ENCODE data around the gene TRMT13.
"Not testable (repeated sequence)": the region's sequence is repeated elsewhere in the genome, so short reads cannot be mapped to it uniquely, and the experiment has no call there.

TRMT13 gene

DNA sequence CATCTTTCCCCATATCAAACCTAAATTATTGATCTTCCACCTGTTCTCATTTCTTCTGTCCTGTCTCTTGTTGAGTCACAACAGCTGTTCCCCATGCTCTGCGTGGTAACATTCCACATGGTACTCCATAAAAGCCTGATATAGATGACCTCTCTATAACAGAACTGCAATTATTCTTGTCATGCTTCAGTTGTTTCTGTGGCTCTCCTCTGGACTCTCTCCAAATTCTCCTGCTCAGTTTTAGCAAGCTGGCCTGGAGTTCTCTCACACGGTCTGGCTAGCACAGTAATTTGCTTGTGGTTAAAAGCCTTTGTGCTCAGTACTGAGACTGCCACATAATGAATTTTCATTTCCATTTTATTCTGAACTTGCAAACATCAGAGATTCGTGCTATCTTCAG, 55.7 kb downstream of the TRMT13 start:
- Mint-ChIP-seq H3K4me3 (no peak overlapping the region), H3K4me1 (no peaks in the 10 kb centered on the region), H3K9me3 (no peaks in the 10 kb centered on the region), H3K36me3 (no peaks in the 10 kb centered on the region), H3K27ac (no peak overlapping the region)
- DNase-seq (ENCODE audit: low spot score in 2 of 2) (no peak), ATAC-seq (no peak)

DNA sequence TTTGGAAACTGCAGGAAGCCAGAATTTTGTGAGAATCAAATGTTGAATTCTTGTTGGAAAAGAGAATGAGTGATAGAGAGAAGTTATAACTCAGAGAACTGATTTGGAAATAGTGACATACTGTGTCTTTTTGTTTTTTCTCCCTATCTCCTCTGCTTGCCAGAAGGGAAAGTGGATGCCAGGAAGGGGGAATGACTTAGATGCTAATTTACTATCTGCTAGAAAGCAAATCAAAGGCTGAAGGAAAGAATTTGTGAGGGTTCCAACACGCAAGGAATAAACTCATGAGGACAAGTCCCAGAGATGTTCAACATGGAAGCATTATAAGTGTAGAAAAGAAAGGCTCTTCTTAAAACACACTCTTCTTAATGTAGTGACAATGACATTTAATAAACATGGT, 65.6 kb downstream of the TRMT13 start:
- no peaks in the 10 kb centered on the region for H3K9me3 Mint-ChIP-seq
- peaks cover 70% of the 10 kb centered on the region for H3K36me3 Mint-ChIP-seq
- DNase-seq (ENCODE audit: low spot score in 2 of 2) (no peak), ATAC-seq (no peak)
- H3K4me3 Mint-ChIP-seq = no peak overlapping the region
- no peak overlapping the region for H3K27ac Mint-ChIP-seq
- H3K4me1 Mint-ChIP-seq = peaks cover 9% of the 10 kb centered on the region

DNA sequence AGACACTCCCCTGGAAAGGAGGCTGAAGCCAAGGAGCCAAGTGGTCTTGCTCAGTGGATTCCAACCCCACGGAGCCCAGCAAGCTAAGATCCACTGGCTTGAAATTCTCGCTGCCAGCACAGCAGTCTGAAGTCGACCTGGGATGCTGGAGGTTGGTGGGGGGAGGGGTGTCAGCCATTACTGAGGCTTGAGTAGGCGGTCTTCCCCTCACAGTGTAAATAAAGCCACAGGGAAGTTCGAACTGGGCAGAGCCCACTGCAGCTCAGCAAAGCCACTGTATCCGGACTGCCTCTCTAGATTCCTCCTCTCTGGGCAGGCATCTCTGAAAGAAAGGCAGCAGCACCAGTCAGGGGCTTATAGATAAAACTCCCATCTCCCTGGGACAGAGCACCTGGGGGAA, 67.1 kb downstream of the TRMT13 start:
- peaks cover 76% of the 10 kb centered on the region for H3K36me3 Mint-ChIP-seq
- not testable (repeated sequence) for H3K4me3 Mint-ChIP-seq; H3K9me3 Mint-ChIP-seq; H3K4me1 Mint-ChIP-seq; DNase-seq (ENCODE audit: low spot score in 2 of 2); H3K27ac Mint-ChIP-seq; ATAC-seq
